HCT116 (cell line): ENCODE results near the gene HOXB3. TPM values are rescaled to one million over a fixed set of nuclear protein-coding genes. Genes with fewer than 3 reads are reported as not detected.

Experiments used
- ATAC-seq: fragments of 200-7000 bp; cut with Tn5 transposase; 2 replicates; pipeline ENCODE4 v1.9.1; 2020; ENCODE audit warnings: mild to moderate bottlenecking, moderate library complexity
- BruUV-seq: library from RNA; stranded (reverse); fragments of 400-500 nt; replicated peaks from 2 replicates; lab custom pipeline; 2021; lab: Mats Ljungman, UMichigan
- CTCF ChIA-PET: fragments of 300-600 bp; sonication (Branson Sonifier 250); formaldehyde crosslinking; loops from one replicate; lab custom pipeline; 2021; ENCODE audit warnings: antibody characterized with exemption; lab: Charles Lee
- POLR2A ChIA-PET: fragments of 300-600, 350-600 bp; sonication (Branson Sonifier 250); formaldehyde crosslinking; loops from one replicate; lab custom pipeline; 2021; ENCODE audit warnings: antibody characterized with exemption; lab: Charles Lee
- RAD21 ChIA-PET, 2 experiments: fragments of 300-600 bp; sonication (Branson Sonifier 250); formaldehyde crosslinking; loops; one replicate each; lab custom pipeline; 2023; ENCODE audit warnings: low total read pairs in 2 of 2; ENCODE audit not compliant: uncharacterized antibody in 2 of 2, unreplicated experiment in 2 of 2, low non-redundant PET in 1 of 2; lab: Charles Lee
- DNase-seq: peaks from one replicate; pipeline ENCODE4 v3.0.0-alpha.2; 2010; ENCODE audit warnings: low read depth, low spot score
- H2AFZ ChIP-seq: fragments of 200-600 bp; shearing (Covaris generic), sonication (generic); 2 replicates; pipeline ENCODE4 v1.6.1; 2017; ENCODE audit warnings: low read depth, mixed run types, mixed read lengths, antibody characterized with exemption, low read length; ENCODE audit not compliant: poor library complexity, severe bottlenecking
- H3K27ac ChIP-seq: 2 replicates; pipeline ENCODE4 v1.5.1; 2012; ENCODE audit warnings: low read depth, low read length
- H3K27me3 ChIP-seq: fragments of 200-600 bp; sonication (generic); 2 replicates; pipeline ENCODE4 v1.6.1; 2016; ENCODE audit warnings: mixed run types, low read length, mixed read lengths; ENCODE audit not compliant: insufficient read depth
- H3K36me3 ChIP-seq, 2 experiments: fragments of 200-500 bp in 1 of 2; fragments of 200-600 bp in 1 of 2; sonication (Bioruptor generic) in 1 of 2; sonication (generic) in 1 of 2; 2 replicates each; pipeline versions ENCODE4 v1.5.1 to v1.6.1; 2014 to 2016; ENCODE audit warnings: low read length in 2 of 2, inconsistent platforms in 1 of 2, mixed read lengths in 1 of 2, mixed run types in 1 of 2; ENCODE audit not compliant: insufficient read depth in 2 of 2, control insufficient read depth in 1 of 2
- H3K4me1 ChIP-seq, 2 experiments: fragments of 200-600 bp in 1 of 2; sonication (generic) in 1 of 2; 2 replicates each; pipeline versions ENCODE4 v1.5.1 to v1.6.1; 2012 to 2017; ENCODE audit warnings: low read length in 2 of 2, inconsistent platforms in 1 of 2, mild to moderate bottlenecking in 1 of 2, mixed read lengths in 1 of 2, mixed run types in 1 of 2, moderate library complexity in 1 of 2; ENCODE audit not compliant: insufficient read depth in 2 of 2, control insufficient read depth in 1 of 2
- H3K4me2 ChIP-seq: fragments of 200-600 bp; sonication (generic); 2 replicates; pipeline ENCODE4 v1.6.1; 2017; ENCODE audit warnings: mixed run types, low read length, mixed read lengths
- H3K4me3 ChIP-seq, 2 experiments: fragments of 200-600 bp in 1 of 2; sonication (generic) in 1 of 2; replicated peaks in 1 of 2; 2 replicates each; pipeline ENCODE4 v1.5.1; 2011 to 2016; ENCODE audit warnings: low read length in 2 of 2, control low read depth in 1 of 2, low read depth in 1 of 2, mild to moderate bottlenecking in 1 of 2, mixed read lengths in 1 of 2, mixed run types in 1 of 2
- H3K79me2 ChIP-seq: fragments of 200-600 bp; sonication (generic); 2 replicates; pipeline ENCODE4 v1.6.1; 2017; ENCODE audit warnings: mild to moderate bottlenecking, mixed run types, low read length, moderate library complexity, mixed read lengths; ENCODE audit not compliant: insufficient read depth
- H3K9ac ChIP-seq: fragments of 200-600 bp; sonication (generic); 2 replicates; pipeline ENCODE4 v1.6.1; 2016; ENCODE audit warnings: low read length, mixed read lengths
- H3K9me2 ChIP-seq: fragments of 200-600 bp; sonication (generic), shearing (Covaris generic); 2 replicates; pipeline ENCODE4 v1.6.1; 2017; ENCODE audit warnings: mixed run types, mild to moderate bottlenecking, moderate library complexity; ENCODE audit not compliant: insufficient read depth
- H3K9me3 ChIP-seq, 2 experiments: fragments of 200-500 bp in 1 of 2; fragments of 200-600 bp in 1 of 2; sonication (Bioruptor generic) in 1 of 2; sonication (generic) in 1 of 2; 2 replicates each; pipeline ENCODE4 v1.6.1; 2014 to 2017; ENCODE audit warnings: low read length in 2 of 2, mixed read lengths in 2 of 2, inconsistent platforms in 1 of 2, low read depth in 1 of 2, mild to moderate bottlenecking in 1 of 2, mixed run types in 1 of 2, moderate library complexity in 1 of 2; ENCODE audit not compliant: control insufficient read depth in 1 of 2, insufficient read depth in 1 of 2
- H4K20me1 ChIP-seq: fragments of 200-600 bp; sonication (generic), shearing (Covaris generic); 2 replicates; pipeline ENCODE4 v1.6.1; 2017; ENCODE audit warnings: mixed run types, mild to moderate bottlenecking, moderate library complexity; ENCODE audit not compliant: insufficient read depth
- CBX3 ChIP-seq: IDR thresholded peaks from 2 replicates; pipeline ENCODE4 v1.6.1; 2012; ENCODE audit warnings: low read depth
- CEBPB ChIP-seq: IDR thresholded peaks from 2 replicates; pipeline ENCODE4 v1.6.1; 2012; ENCODE audit warnings: low read depth
- EGR1 ChIP-seq: IDR thresholded peaks from 2 replicates; pipeline ENCODE4 v1.6.1; 2012; ENCODE audit warnings: low read depth
- ELF1 ChIP-seq: IDR thresholded peaks from 2 replicates; pipeline ENCODE4 v1.6.1; 2012; ENCODE audit warnings: low read depth, borderline replicate concordance
- EZH2 ChIP-seq: fragments of 200-600 bp; sonication (generic); IDR thresholded peaks from 2 replicates; pipeline ENCODE4 v1.6.1; 2017; ENCODE audit warnings: antibody characterized with exemption, mixed run types
- EZH2phosphoT487 ChIP-seq: fragments of 200-600 bp; IDR thresholded peaks from 2 replicates; pipeline ENCODE4 v1.6.1; 2018; ENCODE audit warnings: antibody characterized with exemption, borderline replicate concordance
- FOSL1 ChIP-seq: IDR thresholded peaks from 2 replicates; pipeline ENCODE4 v1.6.1; 2012; ENCODE audit warnings: low read depth
- JUND ChIP-seq: IDR thresholded peaks from 2 replicates; pipeline ENCODE4 v1.6.1; 2012
- POLR2A ChIP-seq: IDR thresholded peaks from 2 replicates; pipeline ENCODE4 v1.7.0; 2011; ENCODE audit warnings: borderline replicate concordance; ENCODE audit not compliant: insufficient read depth, insufficient read length; ENCODE audit errors: extremely low read depth
- RAD21 ChIP-seq: IDR thresholded peaks from 2 replicates; pipeline ENCODE4 v1.6.1; 2012; ENCODE audit warnings: low read depth, mild to moderate bottlenecking
- SIN3A ChIP-seq: IDR thresholded peaks from 2 replicates; pipeline ENCODE4 v1.6.1; 2012; ENCODE audit warnings: low read depth
- SP1 ChIP-seq: IDR thresholded peaks from 2 replicates; pipeline ENCODE4 v1.6.1; 2012; ENCODE audit warnings: low read depth
- SRF ChIP-seq: IDR thresholded peaks from 2 replicates; pipeline ENCODE4 v1.6.1; 2012; ENCODE audit warnings: low read depth
- TCF7L2 ChIP-seq: IDR thresholded peaks from 2 replicates; pipeline ENCODE4 v1.7.0; 2011; ENCODE audit warnings: borderline replicate concordance, inconsistent platforms; ENCODE audit not compliant: insufficient read depth, insufficient read length; ENCODE audit errors: extremely low read depth
- YY1 ChIP-seq: IDR thresholded peaks from 2 replicates; pipeline ENCODE4 v1.6.1; 2011; ENCODE audit warnings: low read length, low read depth, moderate library complexity, mild to moderate bottlenecking; ENCODE audit not compliant: insufficient replicate concordance; ENCODE audit errors: extremely low read depth
- ZFX ChIP-seq: fragments of 450-650 bp; IDR thresholded peaks from 2 replicates; pipeline ENCODE4 v1.6.1; 2017
- ZNF274 ChIP-seq: fragments of 200-500 bp; sonication (Bioruptor generic); IDR thresholded peaks from 2 replicates; pipeline ENCODE4 v1.6.1; 2014; ENCODE audit warnings: mild to moderate bottlenecking, low read depth, low read length, inconsistent platforms
- intact Hi-C: fragments of 100-400 bp; cut with micrococcal nuclease; formaldehyde crosslinking; loops from 2 replicates; pipeline ENCODE4 v1.10.0; 2022
- total RNA-seq: library from RNA; stranded (reverse); gene quantifications from one replicate; pipeline ENCODE4 v1.2.1, GENCODE V29; 2021; ENCODE audit not compliant: unreplicated experiment
- TF ChIP-seq, protein P1 (sequence below): IDR thresholded peaks from 2 replicates; pipeline ENCODE4 v1.6.1; 2011; ENCODE audit warnings: mild to moderate bottlenecking, low read length, moderate library complexity; ENCODE audit not compliant: insufficient replicate concordance; ENCODE audit errors: extremely low read depth
- TF ChIP-seq, protein P2 (sequence below): IDR thresholded peaks from 2 replicates; pipeline ENCODE4 v1.6.1; 2012; ENCODE audit warnings: low read depth
- TF ChIP-seq, protein P3 (sequence below), 3 experiments: fragments of 200-600 bp in 1 of 3; sonication (generic) in 1 of 3; IDR thresholded peaks in 2 of 3; conservative IDR thresholded peaks in 1 of 3; 2 replicates each; pipeline ENCODE4 v1.5.1; 2012 to 2017; ENCODE audit warnings: low read depth in 2 of 3, low read length in 2 of 3, antibody characterized with exemption in 1 of 3, borderline replicate concordance in 1 of 3, control low read depth in 1 of 3, mild to moderate bottlenecking in 1 of 3, mixed read lengths in 1 of 3, mixed run types in 1 of 3, moderate library complexity in 1 of 3; ENCODE audit not compliant: insufficient read depth in 1 of 3

Gene HOXB3
- total RNA-seq, 1 experiment from 2014 or later: 19.8 TPM

DNA sequence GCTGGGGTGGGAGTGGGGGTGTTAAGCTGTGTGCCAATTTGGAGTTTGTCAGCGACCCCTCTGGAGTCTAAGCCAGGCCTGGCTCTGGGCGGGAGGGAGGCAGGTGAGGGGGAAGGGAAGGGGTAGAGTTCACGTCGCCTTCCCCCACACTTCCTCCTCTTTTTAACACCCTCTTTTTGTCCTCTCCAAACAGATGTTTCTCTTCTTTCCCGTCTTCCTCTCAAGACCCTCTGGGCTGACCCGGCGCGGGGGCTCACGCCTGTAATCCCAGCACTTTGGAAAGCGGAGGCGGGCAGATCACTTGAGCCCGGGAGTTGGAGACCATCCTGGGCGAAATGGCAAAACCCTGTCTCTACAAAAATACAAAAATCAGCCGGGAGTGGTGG lies 62.5 kb downstream of the HOXB3 start:
- BruUV-seq: no TSS peak
- Histone ChIP-seq H3K36me3 (no peaks in the 10 kb centered on the region), H3K9me2 (no peaks in the 10 kb centered on the region), H3K27ac (no peak overlapping the region)
- POLR2A ChIA-PET: no interaction called here
- TF ChIP-seq SP1: no peak
- no peak for TF ChIP-seq JUND
- TF ChIP-seq ELF1: no peak
- TF ChIP-seq ZFX: no peak
- no peak for TF ChIP-seq YY1
- no peak for TF ChIP-seq POLR2A
- no peak for TF ChIP-seq SIN3A
- TF ChIP-seq, protein P1, sequence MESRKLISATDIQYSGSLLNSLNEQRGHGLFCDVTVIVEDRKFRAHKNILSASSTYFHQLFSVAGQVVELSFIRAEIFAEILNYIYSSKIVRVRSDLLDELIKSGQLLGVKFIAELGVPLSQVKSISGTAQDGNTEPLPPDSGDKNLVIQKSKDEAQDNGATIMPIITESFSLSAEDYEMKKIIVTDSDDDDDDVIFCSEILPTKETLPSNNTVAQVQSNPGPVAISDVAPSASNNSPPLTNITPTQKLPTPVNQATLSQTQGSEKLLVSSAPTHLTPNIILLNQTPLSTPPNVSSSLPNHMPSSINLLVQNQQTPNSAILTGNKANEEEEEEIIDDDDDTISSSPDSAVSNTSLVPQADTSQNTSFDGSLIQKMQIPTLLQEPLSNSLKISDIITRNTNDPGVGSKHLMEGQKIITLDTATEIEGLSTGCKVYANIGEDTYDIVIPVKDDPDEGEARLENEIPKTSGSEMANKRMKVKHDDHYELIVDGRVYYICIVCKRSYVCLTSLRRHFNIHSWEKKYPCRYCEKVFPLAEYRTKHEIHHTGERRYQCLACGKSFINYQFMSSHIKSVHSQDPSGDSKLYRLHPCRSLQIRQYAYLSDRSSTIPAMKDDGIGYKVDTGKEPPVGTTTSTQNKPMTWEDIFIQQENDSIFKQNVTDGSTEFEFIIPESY: no peak
- no peak for TF ChIP-seq CEBPB
- TF ChIP-seq, protein P2, sequence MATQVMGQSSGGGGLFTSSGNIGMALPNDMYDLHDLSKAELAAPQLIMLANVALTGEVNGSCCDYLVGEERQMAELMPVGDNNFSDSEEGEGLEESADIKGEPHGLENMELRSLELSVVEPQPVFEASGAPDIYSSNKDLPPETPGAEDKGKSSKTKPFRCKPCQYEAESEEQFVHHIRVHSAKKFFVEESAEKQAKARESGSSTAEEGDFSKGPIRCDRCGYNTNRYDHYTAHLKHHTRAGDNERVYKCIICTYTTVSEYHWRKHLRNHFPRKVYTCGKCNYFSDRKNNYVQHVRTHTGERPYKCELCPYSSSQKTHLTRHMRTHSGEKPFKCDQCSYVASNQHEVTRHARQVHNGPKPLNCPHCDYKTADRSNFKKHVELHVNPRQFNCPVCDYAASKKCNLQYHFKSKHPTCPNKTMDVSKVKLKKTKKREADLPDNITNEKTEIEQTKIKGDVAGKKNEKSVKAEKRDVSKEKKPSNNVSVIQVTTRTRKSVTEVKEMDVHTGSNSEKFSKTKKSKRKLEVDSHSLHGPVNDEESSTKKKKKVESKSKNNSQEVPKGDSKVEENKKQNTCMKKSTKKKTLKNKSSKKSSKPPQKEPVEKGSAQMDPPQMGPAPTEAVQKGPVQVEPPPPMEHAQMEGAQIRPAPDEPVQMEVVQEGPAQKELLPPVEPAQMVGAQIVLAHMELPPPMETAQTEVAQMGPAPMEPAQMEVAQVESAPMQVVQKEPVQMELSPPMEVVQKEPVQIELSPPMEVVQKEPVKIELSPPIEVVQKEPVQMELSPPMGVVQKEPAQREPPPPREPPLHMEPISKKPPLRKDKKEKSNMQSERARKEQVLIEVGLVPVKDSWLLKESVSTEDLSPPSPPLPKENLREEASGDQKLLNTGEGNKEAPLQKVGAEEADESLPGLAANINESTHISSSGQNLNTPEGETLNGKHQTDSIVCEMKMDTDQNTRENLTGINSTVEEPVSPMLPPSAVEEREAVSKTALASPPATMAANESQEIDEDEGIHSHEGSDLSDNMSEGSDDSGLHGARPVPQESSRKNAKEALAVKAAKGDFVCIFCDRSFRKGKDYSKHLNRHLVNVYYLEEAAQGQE: no peak
- TF ChIP-seq EGR1: no peak
- TF ChIP-seq ZNF274: no peak
- no peak for TF ChIP-seq CBX3
- no peak for TF ChIP-seq FOSL1
- TF ChIP-seq, protein P3, sequence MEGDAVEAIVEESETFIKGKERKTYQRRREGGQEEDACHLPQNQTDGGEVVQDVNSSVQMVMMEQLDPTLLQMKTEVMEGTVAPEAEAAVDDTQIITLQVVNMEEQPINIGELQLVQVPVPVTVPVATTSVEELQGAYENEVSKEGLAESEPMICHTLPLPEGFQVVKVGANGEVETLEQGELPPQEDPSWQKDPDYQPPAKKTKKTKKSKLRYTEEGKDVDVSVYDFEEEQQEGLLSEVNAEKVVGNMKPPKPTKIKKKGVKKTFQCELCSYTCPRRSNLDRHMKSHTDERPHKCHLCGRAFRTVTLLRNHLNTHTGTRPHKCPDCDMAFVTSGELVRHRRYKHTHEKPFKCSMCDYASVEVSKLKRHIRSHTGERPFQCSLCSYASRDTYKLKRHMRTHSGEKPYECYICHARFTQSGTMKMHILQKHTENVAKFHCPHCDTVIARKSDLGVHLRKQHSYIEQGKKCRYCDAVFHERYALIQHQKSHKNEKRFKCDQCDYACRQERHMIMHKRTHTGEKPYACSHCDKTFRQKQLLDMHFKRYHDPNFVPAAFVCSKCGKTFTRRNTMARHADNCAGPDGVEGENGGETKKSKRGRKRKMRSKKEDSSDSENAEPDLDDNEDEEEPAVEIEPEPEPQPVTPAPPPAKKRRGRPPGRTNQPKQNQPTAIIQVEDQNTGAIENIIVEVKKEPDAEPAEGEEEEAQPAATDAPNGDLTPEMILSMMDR (IDR thresholded peaks at IDR 0.05 in 2 of 3, conservative IDR thresholded peaks at IDR 0.05 in 1 of 3; ENCODE audit: borderline replicate concordance in 1 of 3, insufficient read depth in 1 of 3, low read depth in 2 of 3, low read length in 2 of 3): no peak
- TF ChIP-seq RAD21: no peak
- TF ChIP-seq EZH2phosphoT487: no peak
- no peak for TF ChIP-seq EZH2
- no peak for TF ChIP-seq TCF7L2
- no peak for TF ChIP-seq SRF
- TF ChIP-seq, all 23 proteins: peak for 0
- Histone ChIP-seq H4K20me1 (no peaks in the 10 kb centered on the region), H3K9me3 (no peaks in the 10 kb centered on the region), H3K4me3 (no peak overlapping the region), H3K27me3 (no peaks in the 10 kb centered on the region), H3K4me2 (no peak overlapping the region), H2AFZ (no peak overlapping the region), H3K9ac (no peak overlapping the region), H3K79me2 (no peaks in the 10 kb centered on the region), H3K4me1 (peaks cover 0 to 7% of the 10 kb centered on the region in 2 experiments; a peak in 2 of 4 replicates)
- ChIA-PET CTCF (no interaction called here), RAD21 (no interaction called here)
- ATAC-seq (no peak), DNase-seq (no peak)
- intact Hi-C loops: no loop called here
